Measurements from ENCODE around the gene IRX2. TPM values are rescaled to one million over a fixed set of nuclear protein-coding genes. Genes with fewer than 3 reads are reported as not detected.

The IRX2 gene
- total and polyA plus RNA-seq, 2 donors (not counting 3 experiments of a cell fraction or from before 2014, with no cell fraction given), result not detected

- H3K4me2 ChIP-seq (ENCODE audit: insufficient read depth, low read length), result no peak overlapping the region
- no peaks in the 10 kb centered on the region for H3K4me1 ChIP-seq (ENCODE audit: control insufficient read depth, extremely low read depth, insufficient read depth, low read length)
- H2AFZ ChIP-seq (ENCODE audit: low read depth, low read length), result no peak overlapping the region
- peaks cover 5% of the 10 kb centered on the region for H3K9me3 ChIP-seq (replicated peaks; ENCODE audit: control insufficient read depth, insufficient read depth, low read length)
- no peaks in the 10 kb centered on the region for H3K79me2 ChIP-seq (ENCODE audit: control insufficient read depth, insufficient read depth, low read length)
- H3K9ac ChIP-seq (replicated peaks; ENCODE audit: extremely low read depth, insufficient read depth, low read length), result no peak overlapping the region
- BruUV-seq (replicated peaks), result no TSS peak
- intact Hi-C loops (cut with micrococcal nuclease) (no loop called here), dilution Hi-C loops (cut with MboI; ENCODE audit: extremely low pct_ligation_motif_present, low sequenced_read_pairs) (no loop called here)
- H3K27me3 ChIP-seq (ENCODE audit: control insufficient read depth in 2 of 2, insufficient read depth in 2 of 2, low read length in 2 of 2), result no peaks in the 10 kb centered on the region
- no peak overlapping the region for H3K4me3 ChIP-seq (replicated peaks in 1 of 3; ENCODE audit: insufficient read depth in 1 of 3, low read depth in 1 of 3, low read length in 3 of 3)
- CTCF ChIA-PET, result no interaction called here
- POLR2A ChIA-PET, result no interaction called here
- no peak for TF ChIP-seq EZH2 (IDR thresholded peaks at IDR 0.05; ENCODE audit: borderline replicate concordance, low read depth, low read length, severe bottlenecking)
- TF ChIP-seq MYC (IDR thresholded peaks at IDR 0.05; ENCODE audit: low read depth, low read length), result no peak
- TF ChIP-seq, protein P1, sequence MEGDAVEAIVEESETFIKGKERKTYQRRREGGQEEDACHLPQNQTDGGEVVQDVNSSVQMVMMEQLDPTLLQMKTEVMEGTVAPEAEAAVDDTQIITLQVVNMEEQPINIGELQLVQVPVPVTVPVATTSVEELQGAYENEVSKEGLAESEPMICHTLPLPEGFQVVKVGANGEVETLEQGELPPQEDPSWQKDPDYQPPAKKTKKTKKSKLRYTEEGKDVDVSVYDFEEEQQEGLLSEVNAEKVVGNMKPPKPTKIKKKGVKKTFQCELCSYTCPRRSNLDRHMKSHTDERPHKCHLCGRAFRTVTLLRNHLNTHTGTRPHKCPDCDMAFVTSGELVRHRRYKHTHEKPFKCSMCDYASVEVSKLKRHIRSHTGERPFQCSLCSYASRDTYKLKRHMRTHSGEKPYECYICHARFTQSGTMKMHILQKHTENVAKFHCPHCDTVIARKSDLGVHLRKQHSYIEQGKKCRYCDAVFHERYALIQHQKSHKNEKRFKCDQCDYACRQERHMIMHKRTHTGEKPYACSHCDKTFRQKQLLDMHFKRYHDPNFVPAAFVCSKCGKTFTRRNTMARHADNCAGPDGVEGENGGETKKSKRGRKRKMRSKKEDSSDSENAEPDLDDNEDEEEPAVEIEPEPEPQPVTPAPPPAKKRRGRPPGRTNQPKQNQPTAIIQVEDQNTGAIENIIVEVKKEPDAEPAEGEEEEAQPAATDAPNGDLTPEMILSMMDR (IDR thresholded peaks at IDR 0.05; ENCODE audit: extremely low read depth in 1 of 2, insufficient read depth in 1 of 2, low read depth in 1 of 2, low read length in 2 of 2), result no peak
- TF ChIP-seq FOS (IDR thresholded peaks at IDR 0.05; ENCODE audit: borderline replicate concordance, insufficient read depth, low read length), result no peak
- TF ChIP-seq JUN (IDR thresholded peaks at IDR 0.05; ENCODE audit: borderline replicate concordance, insufficient read depth, insufficient read length, low read depth), result no peak
- no peak for TF ChIP-seq POLR2A (IDR thresholded peaks at IDR 0.05; ENCODE audit: low read depth, low read length)
- no peak for TF ChIP-seq GATA2 (IDR thresholded peaks at IDR 0.05; ENCODE audit: insufficient read depth, insufficient read length, low read depth, low read length)
- TF ChIP-seq, protein P2, sequence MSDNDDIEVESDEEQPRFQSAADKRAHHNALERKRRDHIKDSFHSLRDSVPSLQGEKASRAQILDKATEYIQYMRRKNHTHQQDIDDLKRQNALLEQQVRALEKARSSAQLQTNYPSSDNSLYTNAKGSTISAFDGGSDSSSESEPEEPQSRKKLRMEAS (IDR thresholded peaks at IDR 0.05; ENCODE audit: insufficient read depth, insufficient read length), result no peak
- TF ChIP-seq POLR2AphosphoS5 (IDR thresholded peaks at IDR 0.05; ENCODE audit: insufficient read depth, low read depth, low read length), result no peak
- DNase-seq (ENCODE audit: low read depth, low spot score), result no peak
- no peaks in the 10 kb centered on the region for H3K36me3 ChIP-seq (ENCODE audit: control insufficient read depth in 2 of 2, extremely low read depth in 1 of 2, insufficient read depth in 2 of 2, low read length in 2 of 2)
- no peaks in the 10 kb centered on the region for H3K9me1 ChIP-seq (replicated peaks; ENCODE audit: control insufficient read depth, extremely low read depth, insufficient read depth, low read length)
- no peak for FAIRE-seq
- no peaks in the 10 kb centered on the region for H4K20me1 ChIP-seq (replicated peaks; ENCODE audit: control insufficient read depth, extremely low read depth, insufficient read depth, low read length)
- no peak overlapping the region for H3K27ac ChIP-seq (ENCODE audit: insufficient read depth, low read depth, low read length)
Measured at GRCh38 chr5:2698581-2698980, 52.9 kb downstream of the IRX2 start.
